HEK293 (cell line): ENCODE measurements around the gene IRF2BPL.

Experiments
- CTCF ChIA-PET: fragments of 350-600 bp; formaldehyde crosslinking; extraction: SDS; loops from one replicate; lab custom pipeline; 2021; ENCODE audit warnings: antibody characterized with exemption; lab: Yijun Ruan, JAX
- POLR2A ChIA-PET: fragments of 300-600 bp; formaldehyde crosslinking; extraction: SDS; loops from one replicate; lab custom pipeline; 2020; ENCODE audit warnings: antibody characterized with exemption, inconsistent platforms; lab: Yijun Ruan, JAX
- H3K27ac ChIP-seq: fragments of 200-500 bp; sonication (Bioruptor generic); 2 replicates; pipeline ENCODE4 v1.5.1; 2014; ENCODE audit warnings: low read depth, low read length, control low read depth, inconsistent platforms; ENCODE audit errors: extremely low read depth
- H3K36me3 ChIP-seq, 2 experiments: fragments of 200-500 bp in 1 of 2; sonication (Bioruptor generic) in 1 of 2; 1 replicate in 1 of 2; 2 replicates in 1 of 2; pipeline ENCODE4 v1.5.1; 2014 to 2017; ENCODE audit warnings: inconsistent platforms in 2 of 2, low read length in 2 of 2; ENCODE audit not compliant: control insufficient read depth in 2 of 2, insufficient read depth in 1 of 2
- H3K4me1 ChIP-seq: fragments of 200-500 bp; sonication (Bioruptor generic); 2 replicates; pipeline ENCODE4 v1.5.1; 2014; ENCODE audit warnings: mild to moderate bottlenecking, low read length, inconsistent platforms; ENCODE audit not compliant: control insufficient read depth, insufficient read depth
- H3K4me3 ChIP-seq: 2 replicates; pipeline ENCODE4 v1.5.1; 2011; ENCODE audit warnings: low read depth, mild to moderate bottlenecking, control low read depth, low read length, moderate library complexity
- H3K9me3 ChIP-seq: fragments of 200-500 bp; sonication (Bioruptor generic); 2 replicates; pipeline ENCODE4 v1.5.1; 2014; ENCODE audit warnings: low read depth, low read length, inconsistent platforms; ENCODE audit not compliant: control insufficient read depth, insufficient read depth
- GFI1B ChIP-seq: fragments of 450-650 bp; formaldehyde crosslinking; IDR thresholded peaks from 2 replicates; pipeline ENCODE4 v1.5.1; 2016; ENCODE audit warnings: missing biosample characterization, missing genetic modification characterization
- GLIS1 ChIP-seq: fragments of 450-650 bp; formaldehyde crosslinking; IDR thresholded peaks from 2 replicates; pipeline ENCODE4 v1.5.1; 2016; ENCODE audit warnings: missing biosample characterization, missing genetic modification characterization
- HOXD13 ChIP-seq: sonication (generic); formaldehyde crosslinking; IDR thresholded peaks from 2 replicates; pipeline ENCODE4 v1.8.0; 2022; ENCODE audit warnings: missing genetic modification reagents, borderline replicate concordance
- IKZF3 ChIP-seq: fragments of 450-650 bp; IDR thresholded peaks from 2 replicates; pipeline ENCODE4 v1.5.0; 2018; ENCODE audit warnings: missing biosample characterization, mild to moderate bottlenecking, missing genetic modification characterization, moderate library complexity
- KLF1 ChIP-seq: fragments of 450-650 bp; formaldehyde crosslinking; IDR thresholded peaks from 2 replicates; pipeline ENCODE4 v1.5.1; 2016; ENCODE audit warnings: missing biosample characterization, missing genetic modification characterization
- SETDB1 ChIP-seq: IDR thresholded peaks from one replicate; pipeline ENCODE4 v1.6.1; 2017; ENCODE audit warnings: mild to moderate bottlenecking, low read length, moderate library complexity, mixed read lengths; ENCODE audit not compliant: insufficient read length
- ZBTB20 ChIP-seq: fragments of 450-650 bp; formaldehyde crosslinking; IDR thresholded peaks from 2 replicates; pipeline ENCODE4 v1.5.1; 2016; ENCODE audit warnings: missing biosample characterization, missing genetic modification characterization
- ZNF132 ChIP-seq: fragments of 450-650 bp; formaldehyde crosslinking; IDR thresholded peaks from 2 replicates; pipeline ENCODE4 v1.5.1; 2017; ENCODE audit warnings: missing biosample characterization, missing genetic modification characterization, borderline replicate concordance
- ZNF138 ChIP-seq: fragments of 450-650 bp; formaldehyde crosslinking; IDR thresholded peaks from 2 replicates; pipeline ENCODE4 v1.5.1; 2016; ENCODE audit warnings: missing biosample characterization, missing genetic modification characterization, borderline replicate concordance
- ZNF184 ChIP-seq: fragments of 450-650 bp; IDR thresholded peaks from 2 replicates; pipeline ENCODE4 v1.5.1; 2018; ENCODE audit warnings: missing biosample characterization, mild to moderate bottlenecking, missing genetic modification characterization
- ZNF211 ChIP-seq: fragments of 450-650 bp; formaldehyde crosslinking; IDR thresholded peaks from 2 replicates; pipeline ENCODE4 v1.5.1; 2016; ENCODE audit warnings: low read depth, missing biosample characterization, missing genetic modification characterization
- ZNF341 ChIP-seq: fragments of 450-650 bp; formaldehyde crosslinking; IDR thresholded peaks from 2 replicates; pipeline ENCODE4; 2016; ENCODE audit warnings: low read depth, missing biosample characterization, missing genetic modification characterization
- ZNF366 ChIP-seq: fragments of 450-650 bp; formaldehyde crosslinking; conservative IDR thresholded peaks from 2 replicates; pipeline ENCODE4 v1.5.1; 2016; ENCODE audit warnings: missing biosample characterization, missing genetic modification characterization
- ZNF514 ChIP-seq: fragments of 450-650 bp; formaldehyde crosslinking; IDR thresholded peaks from 2 replicates; pipeline ENCODE4 v1.5.1; 2016; ENCODE audit warnings: missing biosample characterization, missing genetic modification characterization
- ZNF530 ChIP-seq: fragments of 450-650 bp; formaldehyde crosslinking; IDR thresholded peaks from 2 replicates; pipeline ENCODE4 v1.5.1; 2016; ENCODE audit warnings: low read depth, missing biosample characterization, missing genetic modification characterization
- ZNF629 ChIP-seq: fragments of 450-650 bp; formaldehyde crosslinking; IDR thresholded peaks from 2 replicates; pipeline ENCODE4 v1.5.1; 2017; ENCODE audit warnings: missing biosample characterization, missing genetic modification characterization
- ZNF658 ChIP-seq: fragments of 450-650 bp; formaldehyde crosslinking; IDR thresholded peaks from 2 replicates; pipeline ENCODE4; 2016; ENCODE audit warnings: missing biosample characterization, missing genetic modification characterization
- ZNF677 ChIP-seq: fragments of 450-650 bp; IDR thresholded peaks from 2 replicates; pipeline ENCODE4 v1.5.0; 2018; ENCODE audit warnings: missing biosample characterization, mild to moderate bottlenecking, missing genetic modification characterization, moderate library complexity
- ZNF791 ChIP-seq: fragments of 450-650 bp; formaldehyde crosslinking; IDR thresholded peaks from 2 replicates; pipeline ENCODE4 v1.5.1; 2016; ENCODE audit warnings: missing biosample characterization, missing genetic modification characterization
- ZNF843 ChIP-seq: fragments of 450-650 bp; formaldehyde crosslinking; IDR thresholded peaks from 2 replicates; pipeline ENCODE4 v1.5.1; 2016; ENCODE audit warnings: missing biosample characterization, missing genetic modification characterization
- ZSCAN16 ChIP-seq: fragments of 450-650 bp; formaldehyde crosslinking; IDR thresholded peaks from 2 replicates; pipeline ENCODE4 v1.5.1; 2016; ENCODE audit warnings: missing biosample characterization, missing genetic modification characterization
- TF ChIP-seq, protein P1 (sequence below): fragments of 450-650 bp; formaldehyde crosslinking; IDR thresholded peaks from 2 replicates; pipeline ENCODE4 v1.5.1; 2016; ENCODE audit warnings: missing biosample characterization, missing genetic modification characterization
- TF ChIP-seq, protein P2 (sequence below): fragments of 450-650 bp; formaldehyde crosslinking; IDR thresholded peaks from 2 replicates; pipeline ENCODE4 v1.5.1; 2016; ENCODE audit warnings: missing biosample characterization, missing genetic modification characterization
- TF ChIP-seq, protein P3 (sequence below): fragments of 450-650 bp; formaldehyde crosslinking; IDR thresholded peaks from 2 replicates; pipeline ENCODE4 v1.5.1; 2016; ENCODE audit warnings: missing biosample characterization, missing genetic modification characterization, borderline replicate concordance
- TF ChIP-seq, protein P4 (sequence below): fragments of 450-650 bp; formaldehyde crosslinking; IDR thresholded peaks from 2 replicates; pipeline ENCODE4 v1.5.1; 2016; ENCODE audit warnings: missing biosample characterization, missing genetic modification characterization

The IRF2BPL gene

DNA sequence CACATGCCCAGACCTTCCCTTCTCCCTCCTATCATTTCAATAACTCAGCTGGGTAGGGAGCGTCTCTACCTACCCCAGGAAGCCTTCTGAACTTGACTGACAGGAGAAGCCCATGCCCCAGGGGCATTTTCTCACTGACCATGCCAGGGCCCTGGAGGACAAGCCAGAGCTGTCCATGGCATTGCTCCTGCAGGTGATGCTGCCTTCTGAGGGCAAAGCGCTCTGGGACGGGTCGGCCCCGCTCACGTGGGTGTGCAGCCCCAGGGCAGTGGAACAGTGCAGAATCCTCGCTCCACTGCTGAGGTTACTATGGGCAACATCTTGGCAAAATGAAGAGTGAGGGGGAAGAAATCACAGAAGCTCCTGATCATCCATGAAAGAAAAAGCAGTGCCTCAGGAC, 41.0 kb upstream of the IRF2BPL start:
- Histone ChIP-seq H3K4me1 (no peaks in the 10 kb centered on the region), H3K36me3 (no peaks in the 10 kb centered on the region), H3K27ac (no peak overlapping the region), H3K4me3 (no peak overlapping the region), H3K9me3 (no peaks in the 10 kb centered on the region)
- POLR2A ChIA-PET = interaction anchor here (1.2 kb wide), 1 partner anchor 194 kb away, joined by 3 read pairs; no protein-coding TSS in a partner anchor
- CTCF ChIA-PET = interaction anchor here (0.5 to 16.9 kb wide), 26 partner anchors 9 to 418 kb away, joined by 3 to 461 read pairs (median 8); partner anchors contain the start of gene IRF2BPL
- TF ChIP-seq ZNF629 (tag by site-specific recombination) = no peak
- TF ChIP-seq ZSCAN16 (tag by site-specific recombination) = no peak
- TF ChIP-seq ZNF791 (tag by site-specific recombination) = no peak
- TF ChIP-seq, protein P1, sequence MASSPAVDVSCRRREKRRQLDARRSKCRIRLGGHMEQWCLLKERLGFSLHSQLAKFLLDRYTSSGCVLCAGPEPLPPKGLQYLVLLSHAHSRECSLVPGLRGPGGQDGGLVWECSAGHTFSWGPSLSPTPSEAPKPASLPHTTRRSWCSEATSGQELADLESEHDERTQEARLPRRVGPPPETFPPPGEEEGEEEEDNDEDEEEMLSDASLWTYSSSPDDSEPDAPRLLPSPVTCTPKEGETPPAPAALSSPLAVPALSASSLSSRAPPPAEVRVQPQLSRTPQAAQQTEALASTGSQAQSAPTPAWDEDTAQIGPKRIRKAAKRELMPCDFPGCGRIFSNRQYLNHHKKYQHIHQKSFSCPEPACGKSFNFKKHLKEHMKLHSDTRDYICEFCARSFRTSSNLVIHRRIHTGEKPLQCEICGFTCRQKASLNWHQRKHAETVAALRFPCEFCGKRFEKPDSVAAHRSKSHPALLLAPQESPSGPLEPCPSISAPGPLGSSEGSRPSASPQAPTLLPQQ (tag by site-specific recombination) = no peak
- TF ChIP-seq ZNF514 (tag by site-specific recombination) = no peak

DNA sequence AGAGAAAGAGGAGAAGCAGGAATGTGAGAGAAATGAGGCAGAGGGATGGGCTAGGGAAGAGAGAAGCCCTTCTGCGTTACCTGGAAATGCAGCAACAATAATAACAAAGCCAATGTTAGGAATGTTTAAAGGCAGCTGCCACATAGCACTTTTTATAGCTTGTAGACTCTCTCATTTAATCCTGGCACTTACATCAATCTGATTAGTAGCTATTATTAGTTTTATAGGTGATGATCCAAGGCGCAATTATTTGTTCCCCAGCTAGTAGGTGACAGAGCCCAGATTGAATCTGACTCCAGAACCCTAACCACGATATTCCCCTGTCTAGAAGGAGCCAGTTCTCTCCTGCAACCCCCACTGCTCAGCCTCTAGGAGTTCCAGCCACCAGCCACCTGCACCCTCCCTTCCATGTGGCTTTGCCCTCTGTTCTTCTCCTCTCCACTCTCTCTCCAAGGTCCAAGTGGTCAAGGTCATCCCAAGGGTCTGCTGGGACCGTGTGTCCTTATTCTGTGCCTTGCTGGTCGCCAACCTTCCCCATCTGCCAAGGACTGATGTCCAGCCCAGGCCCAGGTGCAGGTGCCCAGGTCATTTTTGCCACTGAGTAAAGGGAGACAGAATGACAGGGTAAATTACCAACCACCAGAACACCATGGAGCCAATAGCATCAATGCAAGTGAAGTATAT, 40.2 kb upstream of the IRF2BPL start:
- Histone ChIP-seq H3K4me1 (no peaks in the 10 kb centered on the region), H3K4me3 (no peak overlapping the region), H3K36me3 (no peaks in the 10 kb centered on the region), H3K27ac (no peak overlapping the region), H3K9me3 (no peaks in the 10 kb centered on the region)
- TF ChIP-seq, protein P2, sequence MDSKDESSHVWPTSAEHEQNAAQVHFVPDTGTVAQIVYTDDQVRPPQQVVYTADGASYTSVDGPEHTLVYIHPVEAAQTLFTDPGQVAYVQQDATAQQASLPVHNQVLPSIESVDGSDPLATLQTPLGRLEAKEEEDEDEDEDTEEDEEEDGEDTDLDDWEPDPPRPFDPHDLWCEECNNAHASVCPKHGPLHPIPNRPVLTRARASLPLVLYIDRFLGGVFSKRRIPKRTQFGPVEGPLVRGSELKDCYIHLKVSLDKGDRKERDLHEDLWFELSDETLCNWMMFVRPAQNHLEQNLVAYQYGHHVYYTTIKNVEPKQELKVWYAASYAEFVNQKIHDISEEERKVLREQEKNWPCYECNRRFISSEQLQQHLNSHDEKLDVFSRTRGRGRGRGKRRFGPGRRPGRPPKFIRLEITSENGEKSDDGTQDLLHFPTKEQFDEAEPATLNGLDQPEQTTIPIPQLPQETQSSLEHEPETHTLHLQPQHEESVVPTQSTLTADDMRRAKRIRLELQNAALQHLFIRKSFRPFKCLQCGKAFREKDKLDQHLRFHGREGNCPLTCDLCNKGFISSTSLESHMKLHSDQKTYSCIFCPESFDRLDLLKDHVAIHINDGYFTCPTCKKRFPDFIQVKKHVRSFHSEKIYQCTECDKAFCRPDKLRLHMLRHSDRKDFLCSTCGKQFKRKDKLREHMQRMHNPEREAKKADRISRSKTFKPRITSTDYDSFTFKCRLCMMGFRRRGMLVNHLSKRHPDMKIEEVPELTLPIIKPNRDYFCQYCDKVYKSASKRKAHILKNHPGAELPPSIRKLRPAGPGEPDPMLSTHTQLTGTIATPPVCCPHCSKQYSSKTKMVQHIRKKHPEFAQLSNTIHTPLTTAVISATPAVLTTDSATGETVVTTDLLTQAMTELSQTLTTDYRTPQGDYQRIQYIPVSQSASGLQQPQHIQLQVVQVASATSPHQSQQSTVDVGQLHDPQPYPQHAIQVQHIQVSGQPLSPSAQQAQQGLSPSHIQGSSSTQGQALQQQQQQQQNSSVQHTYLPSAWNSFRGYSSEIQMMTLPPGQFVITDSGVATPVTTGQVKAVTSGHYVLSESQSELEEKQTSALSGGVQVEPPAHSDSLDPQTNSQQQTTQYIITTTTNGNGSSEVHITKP = no peak
- TF ChIP-seq SETDB1 (no peak), ZNF366 (no peak), ZBTB20 (tag by site-specific recombination) (no peak), ZNF132 (no peak), ZNF341 (tag by site-specific recombination) (no peak), ZNF843 (tag by site-specific recombination) (no peak), IKZF3 (no peak), GFI1B (no peak), ZNF138 (tag by site-specific recombination) (no peak), HOXD13 (no peak), KLF1 (tag by site-specific recombination) (no peak), ZNF184 (no peak), ZNF211 (tag by site-specific recombination) (no peak), ZNF530 (tag by site-specific recombination) (no peak), ZNF677 (no peak), GLIS1 (no peak), ZNF658 (no peak)
- TF ChIP-seq, protein P3, sequence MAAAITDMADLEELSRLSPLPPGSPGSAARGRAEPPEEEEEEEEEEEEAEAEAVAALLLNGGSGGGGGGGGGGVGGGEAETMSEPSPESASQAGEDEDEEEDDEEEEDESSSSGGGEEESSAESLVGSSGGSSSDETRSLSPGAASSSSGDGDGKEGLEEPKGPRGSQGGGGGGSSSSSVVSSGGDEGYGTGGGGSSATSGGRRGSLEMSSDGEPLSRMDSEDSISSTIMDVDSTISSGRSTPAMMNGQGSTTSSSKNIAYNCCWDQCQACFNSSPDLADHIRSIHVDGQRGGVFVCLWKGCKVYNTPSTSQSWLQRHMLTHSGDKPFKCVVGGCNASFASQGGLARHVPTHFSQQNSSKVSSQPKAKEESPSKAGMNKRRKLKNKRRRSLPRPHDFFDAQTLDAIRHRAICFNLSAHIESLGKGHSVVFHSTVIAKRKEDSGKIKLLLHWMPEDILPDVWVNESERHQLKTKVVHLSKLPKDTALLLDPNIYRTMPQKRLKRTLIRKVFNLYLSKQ (tag by site-specific recombination) = no peak
- TF ChIP-seq, protein P4, sequence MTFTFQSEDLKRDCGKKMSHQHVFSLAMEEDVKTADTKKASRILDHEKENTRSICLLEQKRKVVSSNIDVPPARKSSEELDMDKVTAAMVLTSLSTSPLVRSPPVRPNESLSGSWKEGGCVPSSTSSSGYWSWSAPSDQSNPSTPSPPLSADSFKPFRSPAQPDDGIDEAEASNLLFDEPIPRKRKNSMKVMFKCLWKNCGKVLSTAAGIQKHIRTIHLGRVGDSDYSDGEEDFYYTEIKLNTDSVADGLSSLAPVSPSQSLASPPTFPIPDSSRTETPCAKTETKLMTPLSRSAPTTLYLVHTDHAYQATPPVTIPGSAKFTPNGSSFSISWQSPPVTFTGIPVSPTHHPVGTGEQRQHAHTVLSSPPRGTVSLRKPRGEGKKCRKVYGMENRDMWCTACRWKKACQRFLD (tag by site-specific recombination) = no peak
- CTCF ChIA-PET = interaction anchor here (0.6 to 16.9 kb wide), 27 partner anchors 8 to 407 kb away, joined by 3 to 461 read pairs (median 4); partner anchors contain the start of gene IRF2BPL
- POLR2A ChIA-PET = interaction anchor here (1.5 kb wide), 1 partner anchor 121 kb away, joined by 3 read pairs; no protein-coding TSS in a partner anchor
